ENCODE measurements around the gene SLC25A46.
A peak's percentile ranks its signal among the peaks of the same experiment; 100 is the strongest.
"Not testable (repeated sequence)": the region's sequence is repeated elsewhere in the genome, so short reads cannot be mapped to it uniquely, and the experiment has no call there.

Gene SLC25A46

GRCh38 chr5:110757118-110757729, 18.4 kb downstream of the SLC25A46 start:
- peak; percentile 80 for DNase-seq

- no peak for DNase-seq
Measured at GRCh38 chr5:110760158-110760557, 21.4 kb downstream of the SLC25A46 start.

GRCh38 chr5:110768138-110768860, 29.5 kb downstream of the SLC25A46 start:
- no peak for DNase-seq

GRCh38 chr5:110769000-110769681, 30.3 kb downstream of the SLC25A46 start:
- DNase-seq = no peak

GRCh38 chr5:110770286-110770685, 31.5 kb downstream of the SLC25A46 start:
- no peak for DNase-seq

GRCh38 chr5:110784901-110785300, 46.1 kb downstream of the SLC25A46 start:
- DNase-seq = no peak

GRCh38 chr5:110785356-110785755, 46.5 kb downstream of the SLC25A46 start:
- peak; percentile 28 for DNase-seq

GRCh38 chr5:110788006-110788405, 49.2 kb downstream of the SLC25A46 start:
- not testable (repeated sequence) for DNase-seq

GRCh38 chr5:110790673-110791072, 51.9 kb downstream of the SLC25A46 start:
- DNase-seq = no peak

GRCh38 chr5:110802998-110803397, 64.2 kb downstream of the SLC25A46 start:
- no peak for DNase-seq

- DNase-seq = no peak
Measured at GRCh38 chr5:110803467-110804326, 64.9 kb downstream of the SLC25A46 start.

- no peak for DNase-seq
Measured at GRCh38 chr5:110807169-110807568, 68.4 kb downstream of the SLC25A46 start.

GRCh38 chr5:110809006-110809405, 70.2 kb downstream of the SLC25A46 start:
- DNase-seq = no peak
